Keratinocyte (primary cell): ENCODE measurements around the gene RASIP1. TPM values are rescaled to one million over a fixed set of nuclear protein-coding genes. Genes with fewer than 3 reads are reported as not detected.

Source experiments
- DNase-seq: peaks from one replicate; pipeline ENCODE4 v3.0.0-alpha.2; 2011; ENCODE audit warnings: low read depth, missing footprints, low spot score
- FAIRE-seq: peaks from 2 replicates; lab custom pipeline; 2011; peaks lifted over from hg19 to GRCh38; lab: Jason Lieb, UNC
- H2AFZ ChIP-seq: 2 replicates; pipeline ENCODE4 v1.6.0; 2012; ENCODE audit warnings: low read length, control low read depth, inconsistent platforms; ENCODE audit not compliant: control insufficient read depth
- H3K27ac ChIP-seq: 2 replicates; pipeline ENCODE4 v1.5.1; 2011; ENCODE audit warnings: low read length; ENCODE audit not compliant: control insufficient read depth, insufficient read depth
- H3K27me3 ChIP-seq: 3 replicates; pipeline ENCODE4 v1.6.0; 2011; ENCODE audit warnings: low read length; ENCODE audit not compliant: control insufficient read depth, insufficient read depth; ENCODE audit errors: extremely low read depth
- H3K36me3 ChIP-seq, 2 experiments: 2 replicates in 1 of 2; 3 replicates in 1 of 2; pipeline ENCODE4 v1.5.1; 2011; ENCODE audit warnings: low read length in 2 of 2, mild to moderate bottlenecking in 1 of 2; ENCODE audit not compliant: control insufficient read depth in 2 of 2, insufficient read depth in 2 of 2; ENCODE audit errors: extremely low read depth in 1 of 2
- H3K4me1 ChIP-seq: 3 replicates; pipeline ENCODE4 v1.5.1; 2011; ENCODE audit warnings: low read length; ENCODE audit not compliant: control insufficient read depth, insufficient read depth; ENCODE audit errors: extremely low read depth
- H3K4me2 ChIP-seq: 3 replicates; pipeline ENCODE4 v1.6.0; 2011; ENCODE audit warnings: low read depth, low read length; ENCODE audit not compliant: control insufficient read depth, insufficient read depth; ENCODE audit errors: extremely low read depth
- H3K4me3 ChIP-seq, 3 experiments: fragments of 200-600 bp in 1 of 3; sonication (generic) in 1 of 3; 2 replicates in 2 of 3; 3 replicates in 1 of 3; pipeline ENCODE4 v1.5.1; 2011 to 2016; ENCODE audit warnings: low read length in 3 of 3, mild to moderate bottlenecking in 3 of 3, control low read depth in 2 of 3, inconsistent platforms in 1 of 3, low read depth in 1 of 3, mixed read lengths in 1 of 3, mixed run types in 1 of 3, moderate library complexity in 1 of 3; ENCODE audit not compliant: control insufficient read depth in 2 of 3, insufficient read depth in 2 of 3; ENCODE audit errors: extremely low read depth in 1 of 3
- H3K79me2 ChIP-seq: 2 replicates; pipeline ENCODE4 v1.6.0; 2012; ENCODE audit warnings: low read length; ENCODE audit not compliant: control insufficient read depth, insufficient read depth
- H3K9ac ChIP-seq: 3 replicates; pipeline ENCODE4 v1.6.0; 2011; ENCODE audit warnings: low read length; ENCODE audit not compliant: control insufficient read depth, insufficient read depth; ENCODE audit errors: extremely low read depth
- H3K9me1 ChIP-seq: 3 replicates; pipeline ENCODE4 v1.6.0; 2011; ENCODE audit warnings: low read length; ENCODE audit not compliant: control insufficient read depth, insufficient read depth; ENCODE audit errors: extremely low read depth
- H3K9me3 ChIP-seq: 2 replicates; pipeline ENCODE4 v1.5.1; 2012; ENCODE audit warnings: low read depth, low read length; ENCODE audit not compliant: control insufficient read depth
- H4K20me1 ChIP-seq: 3 replicates; pipeline ENCODE4 v1.6.0; 2011; ENCODE audit warnings: low read length; ENCODE audit not compliant: control insufficient read depth, insufficient read depth; ENCODE audit errors: extremely low read depth
- EZH2 ChIP-seq: IDR thresholded peaks from one replicate; pipeline ENCODE4 v1.6.1; 2012; ENCODE audit warnings: inconsistent platforms, mild to moderate bottlenecking, low read length, moderate library complexity
- dilution Hi-C: fragments of 300-500 bp; cut with MboI; formaldehyde crosslinking; loops from one replicate; pipeline ENCODE4 v1.7.0; 2020; ENCODE audit warnings: low sequenced_read_pairs; ENCODE audit not compliant: extremely low pct_ligation_motif_present
- polyA plus RNA-seq, 5 experiments: library from polyadenylated mRNA; depleted of rRNA in 3 of 5; stranded (reverse) in 3 of 5; stranded (forward) in 1 of 5; unstranded in 1 of 5; fragments of >200 nt; gene quantifications; 1 replicate in 1 of 5; 2 replicates in 3 of 5; 3 replicates in 1 of 5; pipeline versions ENCODE4 v1.2.1 to v1.2.3, GENCODE V29; 2011 to 2012; ENCODE audit warnings: missing spikeins in 2 of 5, low read depth in 1 of 5, low replicate concordance in 1 of 5
- TF ChIP-seq, protein P1 (sequence below), 3 experiments: IDR thresholded peaks in 1 of 3; conservative IDR thresholded peaks in 1 of 3; optimal IDR thresholded peaks in 1 of 3; 2 replicates in 2 of 3; 3 replicates in 1 of 3; pipeline versions ENCODE3 to v1.5.1; 2011; ENCODE audit warnings: low read length in 3 of 3, mild to moderate bottlenecking in 3 of 3, moderate library complexity in 2 of 3, control low read depth in 1 of 3, inconsistent platforms in 1 of 3; ENCODE audit not compliant: insufficient read depth in 2 of 3; ENCODE audit errors: extremely low read depth in 1 of 3

RASIP1 gene
- polyA plus RNA-seq, 1 donor (not counting 4 experiments of a cell fraction or from before 2014, with no cell fraction given): 2.3 TPM

DNA sequence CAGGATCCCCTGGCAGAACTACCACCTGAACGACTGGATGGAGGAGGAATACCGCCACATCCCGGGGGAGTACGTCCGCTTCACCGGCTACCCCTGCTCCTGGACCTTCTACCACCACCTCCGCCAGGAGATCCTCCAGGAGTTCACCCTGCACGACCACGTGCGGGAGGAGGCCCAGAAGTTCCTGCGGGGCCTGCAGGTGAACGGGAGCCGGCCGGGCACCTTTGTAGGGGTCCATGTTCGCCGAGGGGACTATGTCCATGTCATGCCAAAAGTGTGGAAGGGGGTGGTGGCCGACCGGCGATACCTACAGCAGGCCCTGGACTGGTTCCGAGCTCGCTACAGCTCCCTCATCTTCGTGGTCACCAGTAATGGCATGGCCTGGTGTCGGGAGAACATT lies 37.1 kb downstream of the RASIP1 start:
- dilution Hi-C loops: no loop called here
- H3K4me1 ChIP-seq: peaks cover 4% of the 10 kb centered on the region
- no peak for DNase-seq

GRCh38 chr19:48702701-48703100 lies 37.7 kb downstream of the RASIP1 start:
- Histone ChIP-seq H3K4me1 (peaks cover 10% of the 10 kb centered on the region), H3K27me3 (no peaks in the 10 kb centered on the region), H3K4me2 (no peak overlapping the region), H2AFZ (no peak overlapping the region), H3K9me3 (no peaks in the 10 kb centered on the region), H3K4me3 (no peak overlapping the region), H3K9ac (no peak overlapping the region), H3K36me3 (peaks cover 0 to 8% of the 10 kb centered on the region in 2 experiments), H3K27ac (no peak overlapping the region), H3K9me1 (no peaks in the 10 kb centered on the region), H3K79me2 (no peaks in the 10 kb centered on the region), H4K20me1 (no peaks in the 10 kb centered on the region)
- FAIRE-seq (no peak), DNase-seq (no peak)
- dilution Hi-C loops: no loop called here
- TF ChIP-seq EZH2: no peak
- TF ChIP-seq, protein P1, sequence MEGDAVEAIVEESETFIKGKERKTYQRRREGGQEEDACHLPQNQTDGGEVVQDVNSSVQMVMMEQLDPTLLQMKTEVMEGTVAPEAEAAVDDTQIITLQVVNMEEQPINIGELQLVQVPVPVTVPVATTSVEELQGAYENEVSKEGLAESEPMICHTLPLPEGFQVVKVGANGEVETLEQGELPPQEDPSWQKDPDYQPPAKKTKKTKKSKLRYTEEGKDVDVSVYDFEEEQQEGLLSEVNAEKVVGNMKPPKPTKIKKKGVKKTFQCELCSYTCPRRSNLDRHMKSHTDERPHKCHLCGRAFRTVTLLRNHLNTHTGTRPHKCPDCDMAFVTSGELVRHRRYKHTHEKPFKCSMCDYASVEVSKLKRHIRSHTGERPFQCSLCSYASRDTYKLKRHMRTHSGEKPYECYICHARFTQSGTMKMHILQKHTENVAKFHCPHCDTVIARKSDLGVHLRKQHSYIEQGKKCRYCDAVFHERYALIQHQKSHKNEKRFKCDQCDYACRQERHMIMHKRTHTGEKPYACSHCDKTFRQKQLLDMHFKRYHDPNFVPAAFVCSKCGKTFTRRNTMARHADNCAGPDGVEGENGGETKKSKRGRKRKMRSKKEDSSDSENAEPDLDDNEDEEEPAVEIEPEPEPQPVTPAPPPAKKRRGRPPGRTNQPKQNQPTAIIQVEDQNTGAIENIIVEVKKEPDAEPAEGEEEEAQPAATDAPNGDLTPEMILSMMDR (optimal IDR thresholded peaks at IDR 0.05 in 1 of 3, IDR thresholded peaks at IDR 0.05 in 1 of 3, conservative IDR thresholded peaks at IDR 0.05 in 1 of 3; ENCODE audit: extremely low read depth in 1 of 3, insufficient read depth in 2 of 3, low read length in 3 of 3): no peak

More for the DNA sequence above, 37.1 kb downstream of the RASIP1 start:
- Histone ChIP-seq H3K27me3 (no peaks in the 10 kb centered on the region), H3K4me2 (no peak overlapping the region), H3K9ac (no peak overlapping the region), H3K9me1 (no peaks in the 10 kb centered on the region), H2AFZ (no peak overlapping the region), H3K9me3 (no peaks in the 10 kb centered on the region), H3K36me3 (peaks cover 0 to 8% of the 10 kb centered on the region in 2 experiments), H3K4me3 (no peak overlapping the region), H3K27ac (no peak overlapping the region), H4K20me1 (no peaks in the 10 kb centered on the region), H3K79me2 (no peaks in the 10 kb centered on the region)
- TF ChIP-seq, protein P1 (optimal IDR thresholded peaks at IDR 0.05 in 1 of 3, IDR thresholded peaks at IDR 0.05 in 1 of 3, conservative IDR thresholded peaks at IDR 0.05 in 1 of 3; ENCODE audit: extremely low read depth in 1 of 3, insufficient read depth in 2 of 3, low read length in 3 of 3): no peak
- TF ChIP-seq EZH2: no peak
- FAIRE-seq: no peak
